WTC11 (cell line): Measurements from ENCODE around the gene HOATZ. TPM values are rescaled to one million over a fixed set of nuclear protein-coding genes. Genes with fewer than 3 reads are reported as not detected.

Experiments used
- ATAC-seq: fragments of 200-7000 bp; cut with Tn5 transposase; 2 replicates; pipeline ENCODE4 v1.10.0; 2021; ENCODE audit warnings: mild to moderate bottlenecking, moderate library complexity
- CTCF ChIA-PET: fragments of 300-600 bp; sonication (Branson Sonifier 250); formaldehyde crosslinking; loops from one replicate; lab custom pipeline; 2021; ENCODE audit warnings: antibody characterized with exemption; lab: Charles Lee
- POLR2A ChIA-PET: fragments of 350-600 bp; sonication (Branson Sonifier 250); formaldehyde crosslinking; loops from one replicate; lab custom pipeline; 2021; ENCODE audit warnings: antibody characterized with exemption; lab: Charles Lee
- DNase-seq: peaks from one replicate; pipeline ENCODE4 v3.0.0; 2021; ENCODE audit warnings: low spot score
- H3K27ac Mint-ChIP-seq: 2 replicates; pipeline ENCODE4 v1.8.0; 2021; ENCODE audit warnings: mixed read lengths
- H3K27me3 Mint-ChIP-seq: 2 replicates; pipeline ENCODE4 v1.8.0; 2021; ENCODE audit warnings: low read depth, mild to moderate bottlenecking, moderate library complexity, mixed read lengths
- H3K36me3 Mint-ChIP-seq: 2 replicates; pipeline ENCODE4 v1.8.0; 2021; ENCODE audit warnings: mixed read lengths
- H3K4me1 Mint-ChIP-seq: 2 replicates; pipeline ENCODE4 v1.8.0; 2022; ENCODE audit warnings: mixed read lengths
- H3K4me3 Mint-ChIP-seq: 2 replicates; pipeline ENCODE4 v1.8.0; 2021; ENCODE audit warnings: mild to moderate bottlenecking, moderate library complexity, mixed read lengths
- H3K9me3 Mint-ChIP-seq: 2 replicates; pipeline ENCODE4 v1.8.0; 2021; ENCODE audit warnings: mixed read lengths
- ELF4 ChIP-seq: sonication (generic); formaldehyde crosslinking; IDR thresholded peaks from 2 replicates; pipeline ENCODE4 v1.8.1; 2022; ENCODE audit warnings: low read depth, mild to moderate bottlenecking, moderate library complexity, missing genetic modification reagents
- FOXP1 ChIP-seq: sonication (generic); formaldehyde crosslinking; IDR thresholded peaks from 2 replicates; pipeline ENCODE4 v1.8.0; 2022; ENCODE audit warnings: missing genetic modification reagents, mild to moderate bottlenecking, moderate library complexity, borderline replicate concordance
- IRF2 ChIP-seq: sonication (generic); formaldehyde crosslinking; IDR thresholded peaks from 2 replicates; pipeline ENCODE4 v1.8.0; 2022; ENCODE audit warnings: low read depth, missing genetic modification reagents, borderline replicate concordance
- NR2C2 ChIP-seq: sonication (generic); formaldehyde crosslinking; IDR thresholded peaks from 2 replicates; pipeline ENCODE4 v1.8.0; 2022; ENCODE audit warnings: mild to moderate bottlenecking, missing genetic modification reagents
- RELA ChIP-seq: sonication (generic); formaldehyde crosslinking; IDR thresholded peaks from 2 replicates; pipeline ENCODE4 v1.8.1; 2022; ENCODE audit warnings: missing genetic modification reagents, mild to moderate bottlenecking, borderline replicate concordance
- TCF7 ChIP-seq: sonication (generic); formaldehyde crosslinking; IDR thresholded peaks from 2 replicates; pipeline ENCODE4 v1.8.0; 2022; ENCODE audit warnings: mild to moderate bottlenecking, low read depth, missing genetic modification reagents, moderate library complexity
- ZNF121 ChIP-seq: sonication (generic); formaldehyde crosslinking; IDR thresholded peaks from 2 replicates; pipeline ENCODE4 v1.8.0; 2023; ENCODE audit warnings: missing genetic modification reagents
- ZNF232 ChIP-seq: sonication (generic); formaldehyde crosslinking; IDR thresholded peaks from 2 replicates; pipeline ENCODE4 v1.8.0; 2022; ENCODE audit warnings: mild to moderate bottlenecking, missing genetic modification reagents
- ZNF416 ChIP-seq: fragments of 250-450 bp; sonication (Bioruptor Pico); IDR thresholded peaks from 2 replicates; pipeline ENCODE4 v1.9.0; 2021; ENCODE audit warnings: mild to moderate bottlenecking, inconsistent platforms
- total RNA-seq: library from RNA; stranded (reverse); gene quantifications from 3 replicates; pipeline ENCODE4 v1.2.3, GENCODE V29; 2021
- TF ChIP-seq, protein P1 (sequence below): sonication (generic); formaldehyde crosslinking; IDR thresholded peaks from 2 replicates; pipeline ENCODE4 v1.8.1; 2023; ENCODE audit warnings: mild to moderate bottlenecking, moderate library complexity, missing genetic modification reagents
- TF ChIP-seq, protein P2 (sequence below): sonication (generic); formaldehyde crosslinking; IDR thresholded peaks from 2 replicates; pipeline ENCODE4 v1.8.0; 2022; ENCODE audit warnings: mild to moderate bottlenecking, missing genetic modification reagents
- TF ChIP-seq, protein P3 (sequence below): fragments of 250-450 bp; sonication (Bioruptor Pico); conservative IDR thresholded peaks from 2 replicates; pipeline ENCODE4 v1.9.0; 2021; ENCODE audit warnings: mild to moderate bottlenecking
- TF ChIP-seq, protein P4 (sequence below): sonication (generic); formaldehyde crosslinking; IDR thresholded peaks from 2 replicates; pipeline ENCODE4 v1.8.1; 2022; ENCODE audit warnings: low read depth, mild to moderate bottlenecking, moderate library complexity, missing genetic modification reagents, borderline replicate concordance
- TF ChIP-seq, protein P5 (sequence below): sonication (generic); formaldehyde crosslinking; conservative IDR thresholded peaks from 2 replicates; pipeline ENCODE4 v1.8.1; 2023; ENCODE audit warnings: mild to moderate bottlenecking, low read depth, missing genetic modification reagents, moderate library complexity
- TF ChIP-seq, protein P6 (sequence below): sonication (generic); formaldehyde crosslinking; IDR thresholded peaks from 2 replicates; pipeline ENCODE4 v1.8.1; 2023; ENCODE audit warnings: mild to moderate bottlenecking, missing genetic modification reagents, borderline replicate concordance

Gene HOATZ
- total RNA-seq, 1 experiment from 2014 or later = not detected

DNA sequence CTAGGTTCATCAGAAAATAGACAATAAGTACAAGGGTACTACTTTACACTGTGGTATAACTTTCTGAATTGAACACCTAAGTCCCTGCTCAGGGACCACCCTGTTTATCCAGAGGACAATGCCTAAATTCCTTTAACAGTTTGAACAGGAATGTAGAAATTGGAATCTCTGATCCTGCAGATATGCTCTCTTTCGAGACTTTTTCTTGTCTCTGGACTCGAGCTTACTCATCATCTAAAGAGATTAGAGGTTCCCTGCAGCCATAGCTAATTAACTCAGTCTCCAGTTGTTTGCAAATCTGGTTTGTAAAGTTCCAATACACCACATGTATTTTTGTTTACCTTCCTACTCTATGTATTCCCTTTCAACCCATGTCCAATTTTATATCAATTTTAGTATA, 1.0 kb downstream of the HOATZ start:
- Mint-ChIP-seq H3K4me1 (peaks cover 16% of the 10 kb centered on the region), H3K9me3 (no peaks in the 10 kb centered on the region), H3K27me3 (peaks cover 46% of the 10 kb centered on the region), H3K4me3 (no peak overlapping the region), H3K27ac (no peak overlapping the region), H3K36me3 (no peaks in the 10 kb centered on the region)
- ChIA-PET POLR2A (no interaction called here), CTCF (no interaction called here)
- no peak for DNase-seq
- TF ChIP-seq, protein P1, sequence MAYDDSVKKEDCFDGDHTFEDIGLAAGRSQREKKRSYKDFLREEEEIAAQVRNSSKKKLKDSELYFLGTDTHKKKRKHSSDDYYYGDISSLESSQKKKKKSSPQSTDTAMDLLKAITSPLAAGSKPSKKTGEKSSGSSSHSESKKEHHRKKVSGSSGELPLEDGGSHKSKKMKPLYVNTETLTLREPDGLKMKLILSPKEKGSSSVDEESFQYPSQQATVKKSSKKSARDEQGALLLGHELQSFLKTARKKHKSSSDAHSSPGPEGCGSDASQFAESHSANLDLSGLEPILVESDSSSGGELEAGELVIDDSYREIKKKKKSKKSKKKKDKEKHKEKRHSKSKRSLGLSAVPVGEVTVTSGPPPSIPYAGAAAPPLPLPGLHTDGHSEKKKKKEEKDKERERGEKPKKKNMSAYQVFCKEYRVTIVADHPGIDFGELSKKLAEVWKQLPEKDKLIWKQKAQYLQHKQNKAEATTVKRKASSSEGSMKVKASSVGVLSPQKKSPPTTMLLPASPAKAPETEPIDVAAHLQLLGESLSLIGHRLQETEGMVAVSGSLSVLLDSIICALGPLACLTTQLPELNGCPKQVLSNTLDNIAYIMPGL (CRISPR knock-in tag) = no peak
- TF ChIP-seq, protein P2, sequence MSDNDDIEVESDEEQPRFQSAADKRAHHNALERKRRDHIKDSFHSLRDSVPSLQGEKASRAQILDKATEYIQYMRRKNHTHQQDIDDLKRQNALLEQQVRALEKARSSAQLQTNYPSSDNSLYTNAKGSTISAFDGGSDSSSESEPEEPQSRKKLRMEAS (CRISPR knock-in tag) = no peak
- TF ChIP-seq ELF4 (CRISPR knock-in tag) (no peak), ZNF121 (no peak), ZNF416 (CRISPR knock-in tag) (no peak), RELA (CRISPR knock-in tag) (no peak), TCF7 (CRISPR knock-in tag) (no peak), ZNF232 (CRISPR knock-in tag) (no peak), FOXP1 (no peak), IRF2 (CRISPR knock-in tag) (no peak), NR2C2 (no peak)
- TF ChIP-seq, protein P3, sequence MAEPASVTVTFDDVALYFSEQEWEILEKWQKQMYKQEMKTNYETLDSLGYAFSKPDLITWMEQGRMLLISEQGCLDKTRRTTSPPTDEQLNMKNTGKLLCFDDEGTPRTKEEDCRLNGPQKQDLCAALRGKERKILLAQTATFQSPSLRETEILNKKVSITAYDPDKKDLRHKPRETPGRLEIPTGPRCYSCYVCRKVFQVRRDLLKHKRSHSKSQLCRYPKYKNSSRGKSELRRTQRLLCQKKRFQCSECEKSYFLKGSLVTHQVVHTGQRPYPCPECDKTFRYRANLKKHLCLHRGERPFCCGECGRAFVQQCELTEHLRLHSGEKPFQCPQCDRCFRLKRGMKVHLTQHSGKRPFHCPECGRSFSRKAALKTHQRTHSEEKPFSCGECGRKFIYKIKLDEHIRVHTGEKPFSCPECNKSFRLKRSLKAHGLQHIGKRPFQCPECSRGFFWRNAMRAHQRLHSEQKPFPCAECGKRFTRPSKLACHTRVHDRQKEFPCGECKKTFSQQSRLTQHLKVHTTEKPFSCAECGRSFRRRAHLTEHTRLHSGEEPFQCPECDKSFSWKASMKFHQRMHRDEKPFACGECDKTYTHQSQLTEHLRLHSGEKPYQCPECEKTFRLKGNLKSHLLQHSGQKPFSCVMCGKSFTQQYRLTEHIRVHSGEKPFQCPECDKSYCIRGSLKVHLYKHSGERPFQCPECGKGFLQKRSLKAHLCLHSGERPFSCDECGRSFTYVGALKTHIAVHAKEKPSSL (CRISPR knock-in tag) = no peak
- TF ChIP-seq, protein P4, sequence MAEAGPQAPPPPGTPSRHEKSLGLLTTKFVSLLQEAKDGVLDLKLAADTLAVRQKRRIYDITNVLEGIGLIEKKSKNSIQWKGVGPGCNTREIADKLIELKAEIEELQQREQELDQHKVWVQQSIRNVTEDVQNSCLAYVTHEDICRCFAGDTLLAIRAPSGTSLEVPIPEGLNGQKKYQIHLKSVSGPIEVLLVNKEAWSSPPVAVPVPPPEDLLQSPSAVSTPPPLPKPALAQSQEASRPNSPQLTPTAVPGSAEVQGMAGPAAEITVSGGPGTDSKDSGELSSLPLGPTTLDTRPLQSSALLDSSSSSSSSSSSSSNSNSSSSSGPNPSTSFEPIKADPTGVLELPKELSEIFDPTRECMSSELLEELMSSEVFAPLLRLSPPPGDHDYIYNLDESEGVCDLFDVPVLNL (CRISPR knock-in tag) = no peak
- TF ChIP-seq, protein P5, sequence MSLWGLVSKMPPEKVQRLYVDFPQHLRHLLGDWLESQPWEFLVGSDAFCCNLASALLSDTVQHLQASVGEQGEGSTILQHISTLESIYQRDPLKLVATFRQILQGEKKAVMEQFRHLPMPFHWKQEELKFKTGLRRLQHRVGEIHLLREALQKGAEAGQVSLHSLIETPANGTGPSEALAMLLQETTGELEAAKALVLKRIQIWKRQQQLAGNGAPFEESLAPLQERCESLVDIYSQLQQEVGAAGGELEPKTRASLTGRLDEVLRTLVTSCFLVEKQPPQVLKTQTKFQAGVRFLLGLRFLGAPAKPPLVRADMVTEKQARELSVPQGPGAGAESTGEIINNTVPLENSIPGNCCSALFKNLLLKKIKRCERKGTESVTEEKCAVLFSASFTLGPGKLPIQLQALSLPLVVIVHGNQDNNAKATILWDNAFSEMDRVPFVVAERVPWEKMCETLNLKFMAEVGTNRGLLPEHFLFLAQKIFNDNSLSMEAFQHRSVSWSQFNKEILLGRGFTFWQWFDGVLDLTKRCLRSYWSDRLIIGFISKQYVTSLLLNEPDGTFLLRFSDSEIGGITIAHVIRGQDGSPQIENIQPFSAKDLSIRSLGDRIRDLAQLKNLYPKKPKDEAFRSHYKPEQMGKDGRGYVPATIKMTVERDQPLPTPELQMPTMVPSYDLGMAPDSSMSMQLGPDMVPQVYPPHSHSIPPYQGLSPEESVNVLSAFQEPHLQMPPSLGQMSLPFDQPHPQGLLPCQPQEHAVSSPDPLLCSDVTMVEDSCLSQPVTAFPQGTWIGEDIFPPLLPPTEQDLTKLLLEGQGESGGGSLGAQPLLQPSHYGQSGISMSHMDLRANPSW = no peak
- TF ChIP-seq, protein P6, sequence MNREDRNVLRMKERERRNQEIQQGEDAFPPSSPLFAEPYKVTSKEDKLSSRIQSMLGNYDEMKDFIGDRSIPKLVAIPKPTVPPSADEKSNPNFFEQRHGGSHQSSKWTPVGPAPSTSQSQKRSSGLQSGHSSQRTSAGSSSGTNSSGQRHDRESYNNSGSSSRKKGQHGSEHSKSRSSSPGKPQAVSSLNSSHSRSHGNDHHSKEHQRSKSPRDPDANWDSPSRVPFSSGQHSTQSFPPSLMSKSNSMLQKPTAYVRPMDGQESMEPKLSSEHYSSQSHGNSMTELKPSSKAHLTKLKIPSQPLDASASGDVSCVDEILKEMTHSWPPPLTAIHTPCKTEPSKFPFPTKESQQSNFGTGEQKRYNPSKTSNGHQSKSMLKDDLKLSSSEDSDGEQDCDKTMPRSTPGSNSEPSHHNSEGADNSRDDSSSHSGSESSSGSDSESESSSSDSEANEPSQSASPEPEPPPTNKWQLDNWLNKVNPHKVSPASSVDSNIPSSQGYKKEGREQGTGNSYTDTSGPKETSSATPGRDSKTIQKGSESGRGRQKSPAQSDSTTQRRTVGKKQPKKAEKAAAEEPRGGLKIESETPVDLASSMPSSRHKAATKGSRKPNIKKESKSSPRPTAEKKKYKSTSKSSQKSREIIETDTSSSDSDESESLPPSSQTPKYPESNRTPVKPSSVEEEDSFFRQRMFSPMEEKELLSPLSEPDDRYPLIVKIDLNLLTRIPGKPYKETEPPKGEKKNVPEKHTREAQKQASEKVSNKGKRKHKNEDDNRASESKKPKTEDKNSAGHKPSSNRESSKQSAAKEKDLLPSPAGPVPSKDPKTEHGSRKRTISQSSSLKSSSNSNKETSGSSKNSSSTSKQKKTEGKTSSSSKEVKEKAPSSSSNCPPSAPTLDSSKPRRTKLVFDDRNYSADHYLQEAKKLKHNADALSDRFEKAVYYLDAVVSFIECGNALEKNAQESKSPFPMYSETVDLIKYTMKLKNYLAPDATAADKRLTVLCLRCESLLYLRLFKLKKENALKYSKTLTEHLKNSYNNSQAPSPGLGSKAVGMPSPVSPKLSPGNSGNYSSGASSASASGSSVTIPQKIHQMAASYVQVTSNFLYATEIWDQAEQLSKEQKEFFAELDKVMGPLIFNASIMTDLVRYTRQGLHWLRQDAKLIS (CRISPR knock-in tag) = no peak
- ATAC-seq = no peak
